ENCODE results near the gene CFL2.
"Not testable (repeated sequence)": the region's sequence is repeated elsewhere in the genome, so short reads cannot be mapped to it uniquely, and the experiment has no call there.

CFL2 gene

GRCh38 chr14:34714320-34715126 is at the start of gene CFL2:
Gene CFL2, minus strand, starts transcription at chr14:34714593. Its CDS starts 53 bp downstream, at chr14:34714540.
- DNase-seq (ENCODE audit: low read depth in 2 of 2, low spot score in 1 of 2) = peak; percentile 31 to 47

DNA sequence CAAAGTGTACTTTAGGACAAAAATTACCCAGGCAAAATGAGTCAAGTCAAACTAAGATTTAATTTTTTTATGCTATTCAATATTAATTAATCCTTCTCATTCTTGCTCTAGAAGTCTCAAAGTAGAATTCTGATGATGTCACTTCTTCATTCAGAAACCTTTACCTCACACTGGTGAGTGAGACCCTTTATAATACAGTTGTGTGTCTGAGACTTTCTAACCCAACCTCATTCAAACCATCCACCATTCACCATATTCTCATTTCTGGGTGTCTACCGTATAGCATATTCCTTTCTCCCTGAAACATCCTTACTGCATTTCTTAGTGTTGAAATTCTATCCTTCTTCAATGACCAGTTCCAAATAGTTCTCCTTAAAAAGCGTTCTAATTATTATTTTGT is 40.8 kb upstream of the CFL2 start:
- DNase-seq (ENCODE audit: low read depth in 2 of 2, low spot score in 1 of 2) = no peak

DNA sequence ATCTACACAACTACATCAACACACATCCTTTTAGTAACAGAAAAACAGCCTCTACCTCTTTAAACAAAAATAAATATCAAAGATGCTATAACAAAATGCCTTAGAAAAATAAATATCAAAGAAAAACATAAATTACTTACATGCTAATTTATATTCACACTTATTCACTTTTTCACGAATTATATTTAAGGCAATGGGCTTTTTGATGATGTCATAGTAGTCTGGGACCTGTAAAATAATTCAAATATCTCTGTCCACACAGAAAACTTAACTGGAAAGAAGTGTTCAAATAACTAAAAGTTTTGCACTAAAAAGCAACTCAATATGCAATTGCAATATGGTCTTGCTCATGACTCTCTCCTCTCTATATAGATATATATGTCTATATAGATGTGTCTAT is 40.3 kb upstream of the CFL2 start:
- no peak for DNase-seq (ENCODE audit: low read depth in 2 of 2, low spot score in 1 of 2)

DNA sequence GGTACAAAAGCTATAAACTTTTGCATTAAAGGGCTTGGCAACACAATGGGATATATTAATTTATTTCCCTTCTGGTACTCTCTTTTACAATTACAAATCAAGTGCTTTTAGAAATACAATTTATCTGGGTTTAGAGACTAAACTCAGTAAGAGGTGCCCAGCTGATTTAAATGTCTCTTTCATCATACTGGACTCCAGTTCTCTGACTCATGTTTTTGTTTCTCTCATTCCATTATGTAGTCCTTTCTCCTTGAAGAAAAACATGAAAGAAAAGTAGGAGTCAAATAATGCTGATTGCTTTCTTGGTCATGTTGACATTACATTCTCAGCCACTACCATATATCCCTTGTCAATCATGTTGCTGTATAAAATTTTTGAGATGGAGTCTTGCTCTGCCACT is 36.3 kb upstream of the CFL2 start:
- no peak for DNase-seq (ENCODE audit: low read depth in 2 of 2, low spot score in 1 of 2)

GRCh38 chr14:34750233-34750632 is 35.8 kb upstream of the CFL2 start:
- DNase-seq (ENCODE audit: low read depth in 2 of 2, low spot score in 1 of 2) = no peak

- DNase-seq (ENCODE audit: low read depth in 2 of 2, low spot score in 1 of 2) = no peak
Measured at GRCh38 chr14:34749408-34749807, 35.0 kb upstream of the CFL2 start.

- no peak for DNase-seq (ENCODE audit: low read depth in 2 of 2, low spot score in 1 of 2)
Measured at GRCh38 chr14:34742270-34743115, 28.1 kb upstream of the CFL2 start.

- DNase-seq (ENCODE audit: low read depth in 2 of 2, low spot score in 1 of 2) = no peak
Measured at GRCh38 chr14:34741840-34742239, 27.4 kb upstream of the CFL2 start.

DNA sequence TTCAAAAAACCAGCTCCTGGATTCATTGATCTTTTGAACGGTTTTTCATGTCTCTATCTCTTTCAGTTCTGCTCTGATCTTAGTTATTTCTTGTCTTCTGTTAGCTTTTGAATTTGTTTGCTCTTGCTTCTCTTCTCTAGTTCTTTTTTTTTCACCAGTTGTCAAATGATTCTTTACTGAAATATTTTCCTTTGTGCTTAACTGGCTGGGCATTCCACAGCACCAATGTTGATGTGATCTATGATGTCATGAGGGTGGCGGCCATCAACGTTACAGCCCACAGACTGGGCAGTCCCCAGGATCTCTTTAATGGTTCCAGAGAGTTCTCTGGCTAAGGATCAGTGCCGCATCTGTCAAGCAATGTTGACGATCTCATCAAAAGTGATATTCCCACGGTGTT is 25.7 kb upstream of the CFL2 start:
- not testable (repeated sequence) for DNase-seq (ENCODE audit: low read depth in 2 of 2, low spot score in 1 of 2)

GRCh38 chr14:34737079-34737478 is 22.7 kb upstream of the CFL2 start:
- not testable (repeated sequence) for DNase-seq (ENCODE audit: low read depth in 2 of 2, low spot score in 1 of 2)

- DNase-seq (ENCODE audit: low read depth in 2 of 2, low spot score in 1 of 2) = no peak
Measured at GRCh38 chr14:34733245-34733644, 18.9 kb upstream of the CFL2 start.

- no peak for DNase-seq (ENCODE audit: low read depth in 2 of 2, low spot score in 1 of 2)
Measured at GRCh38 chr14:34732802-34733201, 18.4 kb upstream of the CFL2 start.

DNA sequence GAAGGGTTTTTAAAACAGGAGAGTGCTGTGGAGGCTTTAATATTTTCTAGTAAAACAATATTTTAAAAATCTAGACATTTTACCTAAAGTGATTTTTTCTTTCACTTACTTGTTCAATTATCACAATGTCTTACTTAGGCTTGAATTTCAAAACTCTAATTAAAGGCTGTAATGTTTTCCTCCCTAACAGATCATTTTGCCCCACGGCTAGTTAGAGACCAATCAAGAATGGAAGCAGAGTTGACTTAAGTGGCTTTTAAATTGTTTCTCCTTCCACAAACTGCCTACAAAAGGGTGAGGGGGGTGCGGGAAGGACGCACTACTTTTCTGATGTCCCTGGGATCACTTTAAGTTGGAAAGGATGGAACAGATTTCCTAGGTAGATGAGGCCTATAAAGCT is 9.5 kb upstream of the CFL2 start:
- DNase-seq (ENCODE audit: low read depth in 2 of 2, low spot score in 1 of 2) = no peak

DNA sequence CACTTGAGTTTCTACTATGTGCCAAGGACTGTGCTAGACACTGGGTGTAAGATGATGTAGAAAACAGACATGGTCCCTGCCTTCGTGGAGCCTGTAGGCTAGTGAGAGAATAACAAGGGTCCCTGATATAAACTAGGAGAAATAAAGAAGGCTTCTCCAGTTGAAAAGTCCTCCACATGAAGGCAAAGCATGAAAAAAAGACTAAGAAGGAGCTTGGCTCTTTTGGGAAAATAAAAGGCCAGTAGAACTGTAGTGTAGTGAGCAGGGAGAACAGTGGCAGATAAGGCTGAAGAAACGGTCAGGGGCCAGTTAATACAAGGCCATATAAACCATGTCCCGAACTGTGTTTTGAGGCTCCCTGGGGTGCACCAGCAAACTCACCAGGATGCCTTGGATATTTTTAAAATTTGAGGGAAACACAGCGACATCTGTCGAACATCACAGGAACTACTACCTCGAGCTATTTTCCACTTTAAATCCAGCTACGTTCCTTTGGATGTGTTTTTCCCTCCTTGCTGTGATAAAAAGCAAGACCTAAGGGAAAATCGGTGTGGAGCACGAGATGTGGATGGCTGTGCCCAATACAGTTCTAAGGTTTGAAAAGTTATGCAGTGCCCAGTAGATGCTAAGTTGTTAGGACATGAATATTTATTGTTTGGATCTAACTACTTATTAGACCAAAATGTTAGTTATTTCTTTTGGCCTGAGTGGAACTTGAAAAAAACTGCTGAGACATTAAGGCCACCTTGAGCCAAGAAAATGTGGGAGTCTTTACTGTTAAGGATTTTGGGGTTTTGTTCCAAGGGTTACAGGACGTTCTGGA is 8.5 kb upstream of the CFL2 start:
- no peak for DNase-seq (ENCODE audit: low read depth in 2 of 2, low spot score in 1 of 2)

DNA sequence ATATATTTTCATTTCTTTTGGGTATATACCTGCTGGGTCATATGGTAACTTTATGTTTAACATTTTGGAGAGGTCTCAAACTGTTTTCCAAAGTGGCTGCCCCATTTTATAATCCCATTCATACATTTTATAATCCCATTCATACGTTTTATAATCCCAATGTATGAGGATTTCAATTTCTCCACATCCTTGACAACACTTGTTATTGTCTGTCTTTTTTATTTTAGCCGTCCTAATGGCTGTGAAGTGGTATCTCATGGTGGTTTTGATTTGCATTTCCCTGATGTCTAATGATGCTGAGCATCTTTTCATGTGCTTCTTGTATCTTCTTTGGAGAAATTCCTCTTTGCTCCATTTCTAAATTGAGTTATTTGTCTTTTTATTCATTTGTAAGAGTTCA is 6.7 kb upstream of the CFL2 start:
- no peak for DNase-seq (ENCODE audit: low read depth in 2 of 2, low spot score in 1 of 2)

- DNase-seq (ENCODE audit: low read depth in 2 of 2, low spot score in 1 of 2) = no peak
Measured at GRCh38 chr14:34718750-34719304, 4.4 kb upstream of the CFL2 start.

DNA sequence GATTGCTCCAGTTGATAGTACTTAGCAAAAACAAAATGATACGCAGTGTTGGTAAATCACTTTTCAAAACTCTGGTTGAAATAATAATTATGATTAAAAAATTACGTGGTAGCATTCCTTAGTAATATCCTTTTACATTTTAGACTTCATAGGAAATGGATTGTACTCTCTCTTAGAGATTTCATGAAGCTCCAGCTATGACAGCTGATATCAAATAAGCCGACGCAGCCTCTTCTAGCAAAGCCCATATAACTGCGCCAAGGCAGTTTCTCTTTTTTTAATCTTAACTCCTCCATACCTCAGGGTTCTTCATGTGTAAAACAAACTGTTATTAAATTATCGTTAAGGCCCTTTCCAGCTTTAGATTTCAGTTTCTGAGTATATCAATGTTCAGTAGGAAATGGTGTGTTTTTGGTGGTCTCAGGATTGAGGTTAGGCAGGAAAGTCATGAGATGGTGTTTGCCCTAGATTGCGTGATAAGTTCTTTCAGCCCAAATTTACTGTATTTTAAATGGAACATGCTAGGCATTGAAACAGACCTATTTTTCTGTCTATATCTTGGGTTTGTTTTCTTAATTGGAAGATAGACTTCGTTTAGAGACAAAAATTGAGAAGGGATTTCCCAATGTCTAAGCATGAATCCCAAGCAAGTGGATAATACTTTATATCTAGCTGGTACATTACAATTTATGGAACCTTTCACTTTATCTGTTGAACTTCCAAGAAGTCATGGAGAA is 902 bp upstream of the CFL2 start:
- DNase-seq (ENCODE audit: low read depth in 2 of 2, low spot score in 1 of 2) = no peak

- DNase-seq (ENCODE audit: low read depth in 2 of 2, low spot score in 1 of 2) = peak in 1 of 2 donors; percentile 0
Measured at GRCh38 chr14:34713681-34714319, 593 bp downstream of the CFL2 start.

DNA sequence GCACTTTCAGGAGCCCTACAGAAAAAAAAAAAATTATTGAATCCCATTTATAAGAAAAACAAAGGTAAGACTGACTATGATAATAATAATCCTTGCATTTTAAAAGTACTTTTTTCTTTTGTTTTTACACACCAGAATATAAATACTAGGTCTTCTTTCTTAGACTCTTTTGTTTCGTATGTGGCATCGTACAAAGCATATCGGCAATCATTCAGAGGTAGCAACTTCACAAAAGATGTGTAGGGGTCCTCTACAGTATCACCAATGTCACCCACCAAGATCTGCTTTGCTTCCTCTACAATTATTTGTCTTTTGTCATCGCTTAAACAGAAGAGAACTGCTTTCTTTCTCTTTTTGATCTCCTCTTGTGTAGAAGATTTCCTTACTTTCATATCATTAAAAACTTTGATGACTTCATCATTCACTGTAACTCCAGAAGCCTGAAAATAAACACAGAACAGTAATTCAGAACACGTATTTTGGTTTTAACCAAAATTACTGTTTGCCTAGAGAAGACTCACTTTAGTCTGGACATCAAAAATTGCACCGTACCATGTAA is 1.2 kb downstream of the CFL2 start:
- DNase-seq (ENCODE audit: low read depth in 2 of 2, low spot score in 1 of 2) = no peak
